Brain microvascular endothelial cell (primary cell): ENCODE results near the gene ASCL5.

Source experiments
- DNase-seq: peaks from one replicate; pipeline ENCODE4 v3.0.0-alpha.2; 2020
- H3K27ac ChIP-seq: fragments of 250-450 bp; sonication (Bioruptor Pico); 2 replicates; pipeline ENCODE4 v1.5.1; 2020; ENCODE audit warnings: mild to moderate bottlenecking, moderate library complexity
- H3K27me3 ChIP-seq: fragments of 250-450 bp; sonication (Bioruptor Pico); replicated peaks from 2 replicates; pipeline ENCODE4 v1.5.1; 2020; ENCODE audit warnings: mild to moderate bottlenecking
- H3K36me3 ChIP-seq: fragments of 250-450 bp; sonication (Bioruptor Pico); replicated peaks from 2 replicates; pipeline ENCODE4 v1.5.1; 2020; ENCODE audit warnings: mild to moderate bottlenecking
- H3K4me3 ChIP-seq: 2 replicates; pipeline ENCODE4 v1.5.1; 2011; ENCODE audit warnings: low read depth, mild to moderate bottlenecking, control low read depth, low read length, moderate library complexity
- in situ Hi-C: cut with HindIII; loops from 2 replicates; pipeline ENCODE4 v1.10.0; 2017; ENCODE audit warnings: low sequenced_read_pairs, low pct_ligation_motif_present
- TF ChIP-seq, protein P1 (sequence below): IDR thresholded peaks from 2 replicates; pipeline ENCODE4 v1.5.1; 2011; ENCODE audit warnings: low read depth, mild to moderate bottlenecking, moderate library complexity, low read length, control low read depth, inconsistent platforms; ENCODE audit errors: missing control alignments

The ASCL5 gene

DNA sequence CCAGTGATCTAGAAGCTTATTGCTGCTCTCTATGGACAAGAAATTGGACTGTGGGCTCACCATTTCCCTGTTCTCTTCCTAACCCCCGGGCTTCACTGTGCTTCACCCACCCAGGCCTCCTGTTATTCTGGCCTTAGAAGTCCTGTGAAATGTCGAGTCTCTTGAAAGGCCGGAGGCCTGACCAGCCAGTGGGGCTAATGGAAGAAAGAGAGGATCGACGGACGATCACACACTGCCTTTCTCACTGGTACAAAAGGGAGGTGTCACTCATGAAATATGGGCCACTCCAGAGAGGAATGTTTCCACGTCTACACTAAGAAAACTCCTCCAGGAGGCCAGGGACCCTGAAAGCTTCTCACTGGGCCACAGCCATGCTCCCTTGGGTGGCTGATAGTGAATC, 50.9 kb downstream of the ASCL5 start:
- Histone ChIP-seq H3K36me3 (no peaks in the 10 kb centered on the region), H3K4me3 (no peak overlapping the region), H3K27me3 (no peaks in the 10 kb centered on the region), H3K27ac (no peak overlapping the region)
- in situ Hi-C loops, result no loop called here
- TF ChIP-seq, protein P1, sequence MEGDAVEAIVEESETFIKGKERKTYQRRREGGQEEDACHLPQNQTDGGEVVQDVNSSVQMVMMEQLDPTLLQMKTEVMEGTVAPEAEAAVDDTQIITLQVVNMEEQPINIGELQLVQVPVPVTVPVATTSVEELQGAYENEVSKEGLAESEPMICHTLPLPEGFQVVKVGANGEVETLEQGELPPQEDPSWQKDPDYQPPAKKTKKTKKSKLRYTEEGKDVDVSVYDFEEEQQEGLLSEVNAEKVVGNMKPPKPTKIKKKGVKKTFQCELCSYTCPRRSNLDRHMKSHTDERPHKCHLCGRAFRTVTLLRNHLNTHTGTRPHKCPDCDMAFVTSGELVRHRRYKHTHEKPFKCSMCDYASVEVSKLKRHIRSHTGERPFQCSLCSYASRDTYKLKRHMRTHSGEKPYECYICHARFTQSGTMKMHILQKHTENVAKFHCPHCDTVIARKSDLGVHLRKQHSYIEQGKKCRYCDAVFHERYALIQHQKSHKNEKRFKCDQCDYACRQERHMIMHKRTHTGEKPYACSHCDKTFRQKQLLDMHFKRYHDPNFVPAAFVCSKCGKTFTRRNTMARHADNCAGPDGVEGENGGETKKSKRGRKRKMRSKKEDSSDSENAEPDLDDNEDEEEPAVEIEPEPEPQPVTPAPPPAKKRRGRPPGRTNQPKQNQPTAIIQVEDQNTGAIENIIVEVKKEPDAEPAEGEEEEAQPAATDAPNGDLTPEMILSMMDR, result no peak
- no peak for DNase-seq

DNA sequence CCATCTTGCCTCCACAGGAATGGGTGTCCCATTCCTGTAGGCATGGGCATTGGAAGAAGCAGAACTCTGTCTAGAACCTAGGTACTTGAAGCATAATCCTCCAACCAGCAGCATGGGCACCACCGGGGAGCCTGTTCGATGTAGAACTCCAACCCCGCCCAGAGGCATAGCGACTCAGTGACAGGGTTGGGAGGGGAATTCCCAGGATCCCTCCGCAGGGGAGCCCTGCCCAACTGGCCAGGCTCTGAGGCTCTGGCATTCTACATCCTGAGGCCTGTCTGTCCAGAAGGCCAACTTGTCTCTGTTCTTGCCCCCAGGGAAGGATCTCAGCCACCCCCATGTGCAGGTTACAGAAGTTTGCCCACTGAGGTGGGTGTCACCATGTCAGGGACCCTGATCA, 53.0 kb downstream of the ASCL5 start:
- DNase-seq, result no peak
- H3K36me3 ChIP-seq, result no peaks in the 10 kb centered on the region
- in situ Hi-C loops, result no loop called here
- no peak overlapping the region for H3K4me3 ChIP-seq
- no peaks in the 10 kb centered on the region for H3K27me3 ChIP-seq
- TF ChIP-seq, protein P1, result no peak
- H3K27ac ChIP-seq, result no peak overlapping the region

DNA sequence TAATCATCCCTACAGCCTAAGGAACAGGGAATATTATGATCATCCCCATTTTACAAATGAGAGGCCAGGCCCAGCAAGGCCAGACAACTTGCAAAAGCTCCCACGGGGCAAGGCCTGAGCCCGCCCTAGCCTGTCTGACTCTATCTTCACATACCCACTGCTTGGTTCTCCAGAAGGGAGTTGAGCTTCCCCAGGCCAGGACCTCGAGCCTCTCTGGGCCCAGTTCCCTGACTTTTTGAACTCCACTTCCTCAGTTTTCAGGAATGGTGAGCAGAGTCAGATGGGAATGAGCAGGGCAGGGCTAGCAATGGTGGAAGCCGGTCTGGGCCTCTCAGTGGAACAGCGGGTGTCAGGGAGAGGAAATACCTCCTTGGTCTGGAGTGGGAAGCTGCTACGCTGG, 54.1 kb downstream of the ASCL5 start:
- DNase-seq, result no peak
- Histone ChIP-seq H3K27ac (no peak overlapping the region), H3K36me3 (no peaks in the 10 kb centered on the region), H3K4me3 (no peak overlapping the region), H3K27me3 (no peaks in the 10 kb centered on the region)
- TF ChIP-seq, protein P1, result no peak
- in situ Hi-C loops, result no loop called here

DNA sequence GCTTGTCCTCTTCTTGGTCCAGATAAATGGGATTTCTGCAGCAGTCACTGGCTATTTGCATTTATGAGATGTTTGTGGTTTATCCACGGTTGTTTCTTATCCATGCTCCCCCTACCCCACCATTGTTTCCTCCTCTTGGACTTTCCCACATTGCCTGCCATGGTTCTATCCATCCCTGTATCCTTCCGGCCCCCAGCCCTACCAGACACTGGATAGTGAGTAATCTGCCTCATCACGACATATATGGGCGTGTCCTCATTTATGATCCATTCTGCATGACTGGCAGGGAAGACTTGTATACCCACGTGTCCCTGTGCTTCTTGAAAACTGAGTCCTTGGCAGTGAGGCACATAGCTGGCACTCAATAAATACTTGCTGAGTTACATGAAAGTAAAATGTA, 54.8 kb downstream of the ASCL5 start:
- Histone ChIP-seq H3K4me3 (no peak overlapping the region), H3K27ac (no peak overlapping the region), H3K36me3 (no peaks in the 10 kb centered on the region), H3K27me3 (no peaks in the 10 kb centered on the region)
- TF ChIP-seq, protein P1, result no peak
- peak; percentile 29 for DNase-seq
- in situ Hi-C loops, result no loop called here

DNA sequence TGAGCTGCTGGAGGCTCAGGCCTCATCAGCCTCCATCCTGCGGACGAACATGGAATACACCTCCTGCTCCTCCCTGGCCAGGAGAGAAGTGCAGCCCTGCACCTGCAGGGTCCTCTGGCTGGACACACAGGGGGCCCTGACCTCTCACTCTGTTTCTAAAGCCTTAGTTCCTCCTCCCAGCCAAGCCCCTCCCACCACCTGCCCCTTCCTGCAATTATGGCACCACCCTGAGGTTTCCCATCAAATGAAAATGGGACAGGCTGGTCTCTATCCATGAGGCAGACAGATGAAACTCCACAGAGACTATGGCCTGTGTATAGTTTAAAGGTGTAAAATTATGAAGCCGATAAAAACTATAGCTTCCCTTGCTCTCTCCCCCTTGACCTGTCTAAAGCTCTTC, 57.3 kb downstream of the ASCL5 start:
- no peak overlapping the region for H3K27ac ChIP-seq
- H3K36me3 ChIP-seq, result no peaks in the 10 kb centered on the region
- no peak overlapping the region for H3K4me3 ChIP-seq
- in situ Hi-C loops, result no loop called here
- TF ChIP-seq, protein P1, result no peak
- no peak for DNase-seq
- no peaks in the 10 kb centered on the region for H3K27me3 ChIP-seq

DNA sequence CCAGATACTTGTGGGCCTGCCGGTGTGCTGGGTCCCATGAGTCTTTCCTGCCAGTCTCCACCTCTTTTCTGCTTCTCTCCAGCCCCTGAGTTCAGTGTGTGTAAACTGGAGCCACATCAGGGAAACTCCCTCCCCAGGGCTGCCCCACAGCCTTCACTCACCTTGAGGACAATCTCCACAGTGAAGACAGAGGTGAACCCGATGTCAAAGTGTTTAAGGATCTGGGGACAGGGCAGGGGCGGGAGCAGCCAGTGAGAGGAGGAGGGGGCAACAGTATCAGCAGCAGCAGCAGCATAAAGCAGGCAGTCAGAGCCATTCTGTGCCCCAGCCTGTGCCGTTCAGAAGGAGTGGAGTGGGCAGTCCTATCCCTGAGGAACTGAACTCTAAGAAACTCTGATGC, 58.0 kb downstream of the ASCL5 start:
- in situ Hi-C loops, result no loop called here
- no peaks in the 10 kb centered on the region for H3K27me3 ChIP-seq

More for the DNA sequence above, 58.0 kb downstream of the ASCL5 start:
- Histone ChIP-seq H3K36me3 (no peaks in the 10 kb centered on the region), H3K27ac (no peak overlapping the region), H3K4me3 (no peak overlapping the region)
- DNase-seq, result no peak
- TF ChIP-seq, protein P1, result no peak
